NOMO-1 treated with dmso at 0.1 percent for 144 hours (cell line): Measurements from ENCODE around the gene OR5T2.
"Not testable (repeated sequence)": the region's sequence is repeated elsewhere in the genome, so short reads cannot be mapped to it uniquely, and the experiment has no call there.

ENCODE experiments used
- DNase-seq: peaks from one replicate; lab custom pipeline; 2025; ENCODE audit not compliant: unreplicated experiment; lab: John Stamatoyannopoulos, UW

Gene OR5T2

GRCh38 chr11:56234155-56234554 is at the start of gene OR5T2:
Gene OR5T2, minus strand, starts transcription at chr11:56234255. Its CDS starts 1,193 bp downstream, at chr11:56233062.
- no peak for DNase-seq

DNA sequence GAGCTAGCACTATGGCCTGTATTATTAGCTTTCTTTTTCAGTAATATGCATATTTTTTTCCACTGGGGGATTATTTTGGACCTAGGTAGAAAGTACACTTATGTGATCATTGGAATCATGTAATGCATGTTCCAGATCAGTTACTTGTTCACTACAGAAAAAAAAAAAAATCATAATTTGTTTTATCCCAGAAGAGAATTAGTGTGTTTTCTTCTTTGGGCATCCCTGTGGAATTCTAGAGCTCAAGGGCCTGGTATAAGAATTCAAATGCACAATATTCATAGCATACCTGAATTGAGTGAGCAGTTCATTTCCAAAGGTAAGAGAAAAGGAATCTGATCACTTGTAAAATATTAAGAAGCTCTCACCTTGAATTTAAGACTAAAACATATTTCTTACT is 39.8 kb upstream of the OR5T2 start, which contains the start of gene OR5T1:
Gene OR5T1, plus strand, starts transcription at position 301 of the 400 bp plus-strand sequence. CDS start 1,485 bp downstream, outside the sequence.
- no peak for DNase-seq

DNA sequence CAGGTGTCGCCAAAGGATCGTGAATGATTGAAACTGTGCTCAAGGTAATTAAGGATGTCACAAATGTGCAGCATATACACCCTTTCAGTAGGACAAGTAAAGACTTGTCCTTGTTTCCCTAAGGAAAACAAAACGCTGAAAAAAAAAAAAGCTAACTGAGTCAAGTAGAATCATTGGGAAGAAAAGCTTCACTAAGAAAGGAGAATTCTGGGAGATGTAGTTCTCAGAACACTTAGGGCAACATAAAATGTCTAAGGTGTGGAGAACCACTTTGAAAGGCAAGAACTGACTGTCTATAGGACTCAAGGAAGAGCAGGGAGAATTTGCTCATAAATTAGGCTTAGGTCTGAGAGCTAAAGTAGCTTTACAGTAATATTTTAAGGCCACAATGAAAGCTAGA is 37.0 kb upstream of the OR5T2 start:
- no peak for DNase-seq

DNA sequence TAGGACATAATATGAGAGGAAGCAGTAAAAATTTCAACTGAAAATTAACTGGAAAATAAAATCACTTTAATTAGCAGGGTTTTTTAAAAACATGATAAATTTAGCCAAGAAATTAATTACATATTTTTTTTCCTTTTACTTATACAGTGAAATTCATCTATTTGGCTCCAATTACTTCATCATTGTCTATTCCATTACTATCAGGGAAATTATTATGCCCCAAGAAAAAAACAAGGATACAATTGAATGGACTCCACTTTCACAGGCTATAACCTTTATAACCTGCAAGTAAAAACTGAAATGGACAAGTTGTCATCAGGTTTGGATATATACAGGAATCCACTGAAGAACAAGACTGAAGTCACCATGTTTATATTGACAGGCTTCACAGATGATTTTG is 17.9 kb upstream of the OR5T2 start, which contains the start of gene OR5T3:
Gene OR5T3, plus strand, starts transcription at position 301 of the 400 bp plus-strand sequence. Its CDS starts 0 bp downstream, at position 301.
- DNase-seq = no peak

DNA sequence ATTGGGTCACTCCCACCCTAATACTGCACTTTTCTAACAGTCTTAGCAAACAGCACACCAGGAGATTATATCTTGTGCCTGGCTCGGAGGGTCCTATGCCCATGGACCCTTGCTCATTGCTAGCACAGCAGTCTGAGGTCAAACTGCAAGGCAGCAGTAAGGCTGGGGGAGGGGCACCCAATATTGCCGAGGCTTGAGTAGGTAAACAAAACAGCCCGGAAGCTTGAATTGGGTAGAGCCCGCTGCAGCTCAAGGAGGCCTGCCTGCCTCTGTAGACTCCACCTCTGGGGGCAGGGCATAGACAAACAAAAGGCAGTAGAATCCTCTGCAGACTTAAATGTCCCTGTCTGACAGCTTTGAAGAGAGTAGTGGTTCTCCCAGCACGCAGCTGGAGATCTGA is 14.3 kb downstream of the OR5T2 start:
- DNase-seq = not testable (repeated sequence)

DNA sequence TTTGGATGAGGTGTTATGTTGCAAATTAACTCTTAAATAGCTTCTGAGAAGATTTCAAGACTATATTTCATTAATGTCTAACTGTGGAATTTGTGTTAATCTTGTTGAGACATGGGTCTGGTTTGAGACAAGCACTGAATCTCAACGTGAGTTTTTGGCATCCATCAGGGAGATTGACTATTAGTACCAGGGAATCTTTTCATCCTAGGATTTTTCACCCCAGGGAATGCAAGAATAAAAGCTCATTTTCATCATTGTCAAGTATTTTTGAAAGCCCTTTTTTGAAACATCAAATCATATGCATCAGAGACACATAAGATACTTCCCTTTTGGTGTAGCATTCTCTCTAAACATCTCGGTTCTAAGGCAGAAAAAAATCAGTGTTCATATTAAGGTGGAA is 19.5 kb downstream of the OR5T2 start:
- no peak for DNase-seq

GRCh38 chr11:56207790-56208189 is 26.3 kb downstream of the OR5T2 start:
- DNase-seq = no peak

DNA sequence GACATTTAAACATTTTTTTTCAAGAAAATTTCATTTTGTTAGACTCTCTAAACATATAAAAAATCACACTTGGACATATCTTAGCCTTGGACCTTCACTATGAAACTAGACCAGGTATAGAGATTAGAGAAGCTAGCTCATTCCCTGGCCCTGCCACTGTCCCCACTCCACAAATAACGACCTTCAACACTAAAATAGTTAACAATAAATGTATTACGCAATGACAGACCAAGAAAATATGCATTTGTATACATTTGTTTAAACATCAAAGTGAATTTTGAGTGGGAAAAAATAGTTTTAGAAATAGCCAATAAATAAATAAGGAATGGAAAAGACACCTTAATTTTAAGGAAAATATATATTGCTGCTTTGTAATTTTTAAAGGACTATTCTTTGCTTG is 36.7 kb downstream of the OR5T2 start:
- DNase-seq = no peak

GRCh38 chr11:56196705-56197104 is 37.4 kb downstream of the OR5T2 start:
- no peak for DNase-seq

GRCh38 chr11:56188602-56189001 is 45.5 kb downstream of the OR5T2 start:
- no peak for DNase-seq

DNA sequence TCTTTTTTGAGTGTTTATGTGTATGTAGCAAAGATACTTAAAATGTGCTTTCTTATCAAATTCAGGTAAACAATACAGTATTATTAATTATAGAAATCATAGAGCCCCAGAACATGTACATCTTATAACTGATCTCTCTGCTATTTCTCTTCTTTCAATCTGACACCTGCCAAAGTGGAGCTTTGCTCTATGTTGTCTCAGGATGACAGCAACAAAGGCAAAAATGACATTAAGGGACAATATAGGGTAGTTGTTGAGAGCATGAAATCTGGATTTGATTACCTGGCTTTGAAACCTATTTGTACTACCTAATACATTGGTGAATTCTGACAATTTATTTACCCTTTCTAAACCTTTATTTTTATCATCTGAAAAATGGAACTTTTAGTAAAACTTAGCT is 50.6 kb downstream of the OR5T2 start:
- no peak for DNase-seq
